HG03045 (cell line): ENCODE measurements around the gene PALLD.

Experiments
- ATAC-seq: cut with Tn5 transposase; IDR thresholded peaks from one replicate; pipeline ENCODE4 v1.9.1; 2021; ENCODE audit warnings: mild to moderate bottlenecking, moderate library complexity; ENCODE audit not compliant: unreplicated experiment

PALLD gene

DNA sequence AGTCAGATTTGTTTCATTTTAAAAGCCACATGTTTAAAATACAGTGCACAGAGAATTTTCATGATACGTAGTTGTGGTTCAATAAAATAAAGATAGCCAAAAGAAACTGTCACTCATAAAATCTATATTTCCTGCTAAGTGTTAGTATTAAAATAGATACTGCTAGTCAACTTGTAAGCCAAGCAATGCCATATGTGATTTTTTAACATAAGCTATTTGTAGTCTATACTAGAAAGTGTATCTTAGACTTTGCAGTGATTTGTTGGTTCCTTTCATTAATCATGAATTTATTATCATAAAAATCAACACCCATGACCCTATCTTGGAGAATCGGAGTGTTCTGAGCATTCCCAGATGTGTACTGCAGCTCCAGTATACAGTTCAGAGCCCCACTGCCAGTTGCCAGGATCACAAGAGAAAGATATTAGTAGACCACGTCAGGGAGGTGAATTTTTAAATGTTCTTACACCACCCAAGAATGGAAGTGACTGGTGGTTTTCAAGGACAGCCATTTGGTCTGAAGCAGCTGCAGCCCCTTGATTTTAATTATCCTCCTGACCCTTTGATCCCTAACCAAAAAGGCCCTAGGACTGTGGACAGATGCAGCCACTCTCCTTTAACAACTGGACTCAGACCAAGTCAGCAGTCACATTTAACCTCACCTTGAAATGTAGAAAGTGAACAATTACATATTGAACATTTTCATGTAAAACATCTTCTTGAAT is 163.1 kb downstream of the PALLD start:
- no peak for ATAC-seq

DNA sequence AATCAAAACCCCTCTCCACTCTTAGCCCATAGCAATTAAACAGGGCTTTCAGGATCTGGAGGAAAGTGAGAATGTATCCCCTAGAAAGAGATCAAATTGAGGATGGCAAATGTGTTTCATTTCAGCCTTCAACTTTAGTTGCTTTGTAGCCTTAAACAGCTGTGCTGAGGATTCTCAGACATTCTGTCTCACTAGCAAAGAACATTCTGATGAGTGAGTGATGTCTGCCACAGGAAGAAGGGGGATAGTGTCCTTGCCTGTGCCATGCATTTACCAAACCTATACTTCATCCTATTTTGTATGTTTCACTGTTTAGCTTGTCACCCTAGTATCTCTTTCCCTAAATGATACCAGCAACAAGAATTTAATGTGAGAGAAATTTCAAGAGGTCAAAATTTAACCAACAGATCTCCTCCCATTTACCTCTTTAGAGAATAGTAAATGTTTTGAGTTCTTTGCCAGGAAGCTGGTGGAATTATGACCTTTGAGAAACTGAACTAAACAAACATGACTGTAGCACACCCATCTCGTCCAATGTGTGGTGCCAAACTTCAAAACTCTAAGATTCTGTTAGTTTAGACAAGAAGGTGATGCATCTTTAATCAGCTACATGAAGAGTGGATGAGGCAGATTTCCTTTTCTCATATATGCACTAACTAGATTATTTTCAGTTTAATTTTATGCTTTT is 165.6 kb downstream of the PALLD start:
- ATAC-seq = no peak

DNA sequence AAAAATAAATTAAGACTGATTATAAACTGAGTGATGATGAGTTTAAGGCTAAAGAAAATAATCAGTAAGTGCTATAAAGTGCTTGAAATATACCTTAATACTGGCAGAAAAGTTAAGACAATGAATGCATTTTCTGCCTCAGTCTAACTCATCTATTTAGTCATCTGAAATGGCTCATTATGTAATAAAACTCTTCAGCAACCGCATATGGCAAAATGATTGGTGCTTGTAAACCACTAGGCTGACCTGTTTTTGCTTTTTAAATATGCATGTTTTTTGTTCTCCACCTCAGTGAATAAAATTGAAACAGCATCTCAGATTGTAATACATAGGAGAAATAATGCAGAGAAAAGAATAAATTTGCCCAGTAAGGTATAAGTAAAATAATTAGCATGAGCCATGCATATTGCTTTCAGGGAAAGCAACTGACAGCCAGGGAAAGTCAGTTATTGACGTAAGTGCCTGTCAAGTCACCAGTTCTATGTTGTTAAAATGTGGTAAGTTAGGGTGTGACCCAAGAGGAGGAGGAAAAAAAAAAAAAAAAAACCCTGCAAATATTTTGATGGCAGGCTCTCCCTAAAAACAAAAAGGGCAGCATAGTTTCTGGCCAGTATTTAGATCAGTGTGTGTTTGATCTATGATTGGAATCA is 167.5 kb downstream of the PALLD start:
- no peak for ATAC-seq

DNA sequence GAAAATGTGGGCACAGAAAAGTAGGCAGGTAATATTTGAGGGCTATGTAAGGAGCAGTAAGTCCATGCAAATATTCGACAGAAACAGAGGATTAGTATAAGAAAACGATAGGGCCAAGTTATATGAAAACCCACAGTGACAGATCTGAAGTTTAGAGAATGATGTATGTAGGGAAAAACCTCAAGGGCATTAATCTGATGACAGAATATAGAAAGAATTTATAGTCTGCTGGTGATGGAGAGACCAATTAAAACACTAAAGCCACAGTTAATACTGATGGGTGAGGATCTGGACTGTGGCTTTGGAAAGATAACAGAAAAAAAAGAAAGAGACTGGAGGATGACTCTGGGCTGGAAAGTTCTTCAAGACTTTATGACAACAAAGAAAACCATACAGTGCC is 169.7 kb downstream of the PALLD start:
- ATAC-seq = no peak

DNA sequence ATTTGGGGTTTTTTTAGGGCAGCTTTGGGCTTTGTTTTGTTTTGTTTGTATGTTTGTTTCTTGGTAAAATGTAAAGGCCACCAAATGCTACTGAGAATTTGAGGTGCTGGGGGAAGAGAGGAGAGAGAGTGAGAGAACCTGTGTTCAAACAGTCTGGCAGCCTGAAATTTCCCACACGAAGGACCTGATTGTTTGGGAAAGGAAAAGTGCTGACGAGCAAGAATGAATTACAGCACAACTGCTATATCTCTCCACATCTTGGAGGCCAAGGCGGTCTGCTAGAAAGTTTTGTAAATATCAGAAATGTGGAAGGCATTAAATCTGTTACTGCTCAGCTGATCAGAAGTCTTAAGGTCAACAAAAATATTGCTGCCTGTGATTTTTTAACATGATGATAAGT is 170.5 kb downstream of the PALLD start:
- ATAC-seq = no peak

DNA sequence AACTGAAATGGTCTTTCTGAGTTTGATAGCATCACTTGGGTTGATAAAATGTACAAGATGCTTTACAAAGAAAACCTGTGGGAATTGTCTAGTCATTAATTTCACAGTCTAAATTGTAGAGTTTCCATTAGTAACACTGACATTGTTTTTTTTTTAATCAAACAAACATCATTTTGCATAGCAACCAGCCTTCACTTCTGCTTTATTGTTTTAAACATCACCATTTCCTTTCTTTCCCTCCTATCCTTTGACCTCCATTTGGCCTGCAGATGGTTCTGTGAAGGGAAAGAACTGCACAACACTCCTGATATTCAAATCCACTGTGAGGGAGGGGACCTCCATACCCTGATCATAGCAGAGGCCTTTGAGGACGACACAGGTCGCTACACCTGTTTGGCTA is 171.1 kb downstream of the PALLD start:
- no peak for ATAC-seq

DNA sequence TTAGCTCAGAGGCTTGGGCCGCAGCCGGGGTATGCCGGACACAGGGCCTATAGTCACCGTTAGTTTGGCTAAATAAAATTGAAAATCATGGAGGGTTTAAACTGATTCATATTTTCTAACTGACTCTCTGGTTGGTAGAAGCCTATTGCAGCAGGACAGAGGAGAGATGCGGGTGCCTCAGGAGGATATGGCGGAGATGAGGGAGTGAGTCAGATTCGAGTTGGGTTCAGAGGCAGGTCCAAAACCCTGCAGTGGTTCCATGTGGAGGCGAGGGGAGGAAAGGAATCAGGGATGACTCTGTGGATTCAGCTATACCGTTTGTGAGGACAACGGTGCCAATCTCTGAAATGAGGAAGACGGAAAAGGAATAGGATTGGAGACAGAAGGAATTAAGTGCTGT is 176.6 kb downstream of the PALLD start:
- ATAC-seq = no peak

DNA sequence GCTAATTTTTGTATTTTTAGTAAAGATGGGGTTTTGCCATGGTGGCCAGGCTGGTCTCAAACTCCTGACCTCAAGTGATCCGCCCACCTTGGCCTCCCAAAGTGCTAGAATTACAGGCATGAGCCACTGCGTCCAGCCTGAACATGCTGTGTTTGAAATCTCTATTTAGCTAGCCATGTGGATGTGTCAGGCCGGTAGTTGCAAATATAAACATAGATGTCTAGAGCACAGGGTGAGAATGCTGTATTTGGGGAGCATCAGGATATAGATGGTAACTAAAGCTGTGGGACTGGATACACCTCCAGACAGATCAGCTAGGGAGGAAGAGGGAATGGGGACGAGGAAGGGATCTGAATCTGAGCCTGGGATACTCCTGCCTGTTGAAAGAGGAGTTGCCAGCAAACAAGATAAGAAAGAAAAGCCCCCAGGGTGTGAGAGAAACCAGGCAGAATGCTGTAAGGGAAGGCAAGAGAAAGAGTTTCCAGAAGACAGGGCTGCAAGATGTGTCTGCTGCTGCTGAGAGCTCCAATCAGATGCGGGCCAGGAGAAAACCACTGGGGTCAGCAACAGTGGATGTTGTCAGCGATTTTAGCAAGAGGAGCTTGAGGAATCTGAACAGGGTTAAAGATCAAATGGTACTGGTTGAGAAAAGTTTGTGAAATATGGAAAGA is 177.4 kb downstream of the PALLD start:
- ATAC-seq = no peak

DNA sequence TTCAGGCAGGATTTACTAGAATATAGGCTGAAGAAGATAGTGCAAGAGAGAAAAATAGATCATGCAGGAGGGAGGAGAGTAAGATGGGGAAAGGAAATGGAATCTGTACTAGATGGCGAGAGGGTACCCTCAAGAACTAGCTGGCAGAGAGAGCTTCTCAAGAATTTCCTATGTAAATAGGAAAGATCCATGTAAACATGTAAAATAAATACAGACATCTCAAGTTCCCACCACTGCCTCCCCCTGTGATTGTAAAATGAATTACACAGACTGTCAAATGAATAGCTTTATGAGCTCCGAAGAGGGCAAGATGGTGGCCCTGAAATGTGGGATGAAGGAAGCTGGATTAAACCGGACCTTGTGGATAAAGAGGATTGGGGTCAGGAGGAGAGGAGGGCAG is 178.0 kb downstream of the PALLD start:
- no peak for ATAC-seq

DNA sequence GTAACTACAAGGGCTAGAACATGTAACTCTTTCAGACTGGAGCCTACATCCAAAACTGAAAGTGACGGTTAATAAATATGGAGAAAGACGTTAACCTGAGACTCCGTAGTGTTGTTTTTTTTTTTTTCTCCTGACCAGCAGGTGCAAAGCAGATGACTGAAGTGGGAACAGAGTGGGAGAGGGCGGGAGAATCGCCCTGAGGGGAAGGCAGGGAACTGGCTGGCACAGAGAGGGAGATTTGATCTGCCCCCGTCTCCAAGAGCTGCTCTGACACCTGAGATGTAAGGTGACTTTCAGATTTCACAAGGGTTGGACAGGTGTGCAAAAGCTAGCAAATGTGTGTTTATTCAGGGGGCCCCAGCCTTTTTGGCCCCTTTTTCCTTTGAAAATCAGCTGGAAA is 180.2 kb downstream of the PALLD start:
- ATAC-seq = no peak

DNA sequence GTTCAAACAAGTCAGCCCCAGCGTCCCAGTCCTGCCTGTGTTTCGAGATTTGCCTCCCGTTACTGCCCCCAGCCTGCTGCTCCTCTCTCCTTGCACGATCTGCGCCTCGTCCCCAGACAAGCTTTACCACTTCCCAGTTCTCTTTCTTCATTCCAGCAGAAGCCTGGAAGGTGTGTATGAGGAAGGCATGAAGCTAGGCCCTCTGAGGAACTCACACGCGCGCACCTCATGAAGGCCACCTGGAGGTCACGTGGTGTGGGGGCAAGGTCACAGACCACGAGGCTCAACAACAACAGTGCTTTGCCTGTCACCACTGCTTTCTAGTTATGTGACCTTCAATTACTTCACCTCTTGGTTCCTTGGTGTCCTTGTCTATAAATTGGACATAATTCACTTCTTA is 181.0 kb downstream of the PALLD start:
- no peak for ATAC-seq

DNA sequence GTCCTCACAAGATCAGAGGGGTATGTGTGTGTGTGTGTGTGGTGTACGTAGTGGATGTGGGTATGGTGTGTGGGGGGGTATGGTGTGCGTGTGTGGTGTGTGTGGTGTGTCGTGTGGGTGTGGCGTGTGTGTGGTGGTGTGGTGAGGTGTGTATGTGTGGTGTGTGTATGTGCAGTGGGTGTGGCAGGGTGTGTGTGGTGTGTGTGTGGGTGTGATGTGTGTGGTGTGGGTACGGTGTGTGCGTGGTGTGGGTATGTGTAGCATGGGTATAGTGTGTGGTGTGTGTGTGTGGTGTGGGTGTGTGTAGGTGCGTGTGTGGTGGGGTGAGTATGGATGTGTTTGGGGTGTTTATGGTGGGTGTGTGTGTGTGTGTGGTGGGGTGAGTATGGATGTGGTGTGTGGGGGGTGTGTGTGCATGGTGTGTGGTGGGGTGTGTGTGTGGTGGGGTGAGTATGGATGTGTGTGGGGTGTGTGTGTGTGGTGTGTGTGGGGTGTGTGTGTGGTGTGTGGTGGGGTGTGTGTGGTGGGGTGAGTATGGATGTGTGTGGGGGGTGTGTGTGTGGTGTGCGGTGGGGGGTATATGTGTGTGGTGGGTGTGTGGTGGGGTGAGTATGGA is 182.0 kb downstream of the PALLD start:
- no peak for ATAC-seq

DNA sequence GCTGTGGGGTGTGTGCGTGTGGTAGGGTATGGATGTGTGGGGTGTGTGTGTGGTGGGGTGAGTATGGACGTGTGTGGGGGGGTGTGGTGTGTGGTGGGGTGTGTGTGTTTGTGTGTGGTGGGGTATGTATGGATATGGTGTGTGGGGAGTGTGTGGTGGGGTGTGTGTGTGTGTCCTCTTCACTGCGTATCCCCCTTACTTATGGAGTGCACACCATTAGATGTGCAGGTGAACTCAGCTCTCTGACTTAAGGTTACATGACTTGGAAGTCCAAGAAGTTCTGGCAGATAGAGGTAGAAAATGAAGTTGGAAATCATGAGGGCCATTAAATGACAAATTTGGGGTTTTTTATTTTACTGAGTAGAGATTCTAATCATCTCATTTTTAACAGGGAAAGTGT is 182.5 kb downstream of the PALLD start:
- ATAC-seq = no peak

DNA sequence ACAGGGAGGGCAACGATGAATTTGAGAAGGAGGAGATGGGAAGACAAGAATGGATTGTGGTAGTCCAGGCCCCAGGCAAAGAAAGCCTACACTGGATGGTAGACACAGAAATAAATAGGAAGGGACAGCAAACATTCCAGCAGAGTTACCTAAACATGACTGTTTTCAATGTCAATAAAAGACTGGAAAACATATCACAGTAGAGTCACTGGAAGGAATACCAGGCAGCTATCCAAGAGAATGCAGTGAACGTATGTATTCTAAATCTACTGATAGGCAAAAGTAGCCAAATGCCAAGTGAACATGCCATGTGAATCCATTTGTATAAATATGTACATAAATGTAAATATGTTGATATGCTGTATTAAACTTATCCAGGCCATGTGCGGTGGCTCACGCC is 183.0 kb downstream of the PALLD start:
- ATAC-seq = no peak

DNA sequence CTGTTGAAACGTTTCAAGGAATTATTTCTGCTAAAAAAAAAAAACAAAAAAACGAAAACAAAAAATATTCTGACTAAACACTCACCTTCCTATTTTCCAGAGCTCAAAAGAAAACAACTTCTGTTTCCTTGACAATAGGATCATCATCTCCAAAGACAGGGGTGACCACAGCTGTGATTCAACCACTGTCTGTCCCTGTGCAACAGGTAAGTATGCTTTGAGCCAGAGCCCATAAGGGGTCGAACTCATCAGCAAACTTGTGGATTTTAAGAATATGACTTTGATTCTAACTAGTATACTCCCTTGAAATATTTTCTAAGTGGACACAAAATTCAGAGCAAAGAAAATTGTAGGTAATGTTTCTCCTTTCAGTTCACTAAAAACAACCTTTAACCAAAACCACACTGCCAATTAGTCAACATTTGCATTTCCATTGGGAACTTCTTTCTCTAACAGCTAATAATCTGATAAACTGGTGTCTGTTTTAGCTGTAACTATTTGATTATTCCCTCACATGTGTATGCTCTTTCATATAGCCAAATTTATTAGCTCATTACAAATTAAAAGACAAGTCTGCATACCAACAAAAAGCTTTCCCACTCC is 186.1 kb downstream of the PALLD start:
- no peak for ATAC-seq

DNA sequence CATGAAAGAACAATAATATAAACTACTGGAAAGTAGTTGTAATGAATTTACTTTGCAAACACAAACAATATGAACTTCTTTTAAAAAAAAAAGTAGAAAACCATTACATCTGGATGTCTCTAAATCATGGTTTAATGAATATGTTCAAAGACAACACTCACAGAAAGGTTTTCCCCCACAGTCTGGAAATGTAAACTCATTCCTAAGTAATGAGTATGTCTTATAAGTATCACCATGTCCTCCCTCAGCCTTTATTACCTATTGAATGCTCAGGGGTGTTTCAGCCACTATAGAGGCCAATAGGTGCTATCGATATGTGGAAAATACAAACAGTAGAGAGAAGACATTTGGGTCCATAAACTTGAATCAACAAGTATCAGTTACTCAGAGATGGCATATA is 186.7 kb downstream of the PALLD start:
- no peak for ATAC-seq

DNA sequence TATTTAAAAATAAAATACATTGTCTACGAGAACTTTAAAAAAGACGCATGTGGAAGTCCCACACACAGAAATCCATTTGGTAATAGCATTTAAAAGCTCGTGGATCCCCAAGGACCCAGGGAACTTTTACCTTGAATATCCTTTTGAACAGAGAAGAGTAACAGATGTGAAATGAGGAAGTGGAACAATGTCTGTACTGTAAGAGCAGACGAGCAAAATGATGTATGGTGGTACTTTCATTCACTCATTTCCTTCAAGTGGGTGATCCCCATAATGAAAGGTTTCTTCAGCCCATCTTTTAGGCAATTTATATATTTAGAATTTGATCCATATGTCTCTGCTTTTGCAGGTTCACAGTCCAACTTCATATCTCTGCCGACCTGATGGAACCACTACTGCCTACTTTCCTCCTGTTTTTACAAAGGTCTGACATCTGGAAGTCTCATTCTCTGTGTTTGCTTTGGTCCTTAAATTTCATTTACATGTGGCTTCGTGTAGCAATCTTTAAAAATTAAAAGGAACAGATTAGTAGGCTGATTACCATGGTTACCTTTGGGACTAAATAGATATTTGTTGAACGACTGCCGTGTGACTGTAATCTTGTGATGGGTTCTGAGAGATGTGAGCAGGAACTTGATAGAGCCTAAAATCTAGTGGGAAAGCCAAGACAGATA is 188.4 kb downstream of the PALLD start:
- no peak for ATAC-seq

DNA sequence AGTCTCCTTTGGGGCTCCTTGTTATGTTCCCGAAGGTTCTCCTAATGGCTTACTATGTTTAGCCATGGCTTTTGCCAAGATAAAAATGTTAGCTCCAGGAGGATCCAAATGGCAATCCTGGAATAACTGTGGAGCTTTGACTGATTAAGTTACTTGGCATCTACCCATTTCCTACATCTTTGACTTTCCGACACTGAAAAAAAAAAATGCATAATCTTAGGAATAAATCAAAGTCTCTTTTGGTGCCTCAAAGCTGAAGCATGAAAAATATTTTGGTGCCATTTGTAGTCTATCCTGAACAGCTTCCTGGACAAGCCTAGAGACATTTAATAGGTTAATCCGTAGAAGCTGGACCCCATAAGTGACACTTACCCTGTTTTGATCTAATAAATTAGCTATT is 191.7 kb downstream of the PALLD start:
- no peak for ATAC-seq

DNA sequence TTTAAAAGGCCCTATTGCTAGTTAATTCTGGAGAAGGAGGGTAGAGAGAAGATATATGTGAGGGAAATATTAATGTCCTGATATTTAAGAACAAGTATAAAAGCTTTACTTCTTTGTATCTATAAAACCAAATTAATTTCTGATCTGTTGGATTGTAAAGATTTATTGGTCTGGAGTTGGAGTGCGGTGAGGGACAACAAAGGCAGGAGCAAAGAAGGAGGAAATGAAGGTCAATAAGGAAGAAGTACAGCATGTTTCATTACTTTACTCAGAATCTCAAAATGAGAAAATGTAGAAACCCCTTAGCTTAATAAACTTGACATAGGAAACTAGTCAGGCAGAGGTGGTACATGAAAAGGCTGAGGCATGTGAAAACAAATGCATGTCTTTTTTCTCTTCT is 192.9 kb downstream of the PALLD start:
- no peak for ATAC-seq

DNA sequence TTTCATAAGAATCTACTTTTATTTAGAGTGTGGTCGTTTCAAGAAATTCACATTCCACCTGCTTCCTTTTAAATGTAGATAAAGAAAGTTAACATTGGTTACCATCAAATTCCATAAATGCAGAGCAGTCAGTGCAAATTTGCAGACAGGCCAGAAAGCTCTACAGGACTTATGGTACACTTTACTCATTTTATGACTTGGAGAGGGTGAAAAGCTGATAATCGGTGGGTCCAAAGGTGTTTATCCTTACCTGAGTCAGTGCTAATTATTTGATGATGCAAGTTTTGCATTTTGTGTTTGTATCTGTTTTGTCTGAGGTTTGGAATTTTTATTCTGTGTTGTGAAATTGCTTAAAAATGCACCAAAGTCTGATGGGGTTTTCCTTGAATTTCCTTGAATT is 193.3 kb downstream of the PALLD start:
- ATAC-seq = no peak
